ENCODE measurements around the gene SLIT3. TPM values are rescaled to one million over a fixed set of nuclear protein-coding genes. Genes with fewer than 3 reads are reported as not detected.

SLIT3 gene
- polyA plus RNA-seq, 6 donors from 2014 or later = not detected

GRCh38 chr5:168847511-168848073 lies 453.3 kb downstream of the SLIT3 start:
- no peak for DNase-seq
- H3K4me3 Mint-ChIP-seq = no peak overlapping the region

GRCh38 chr5:168844922-168845296 lies 456.0 kb downstream of the SLIT3 start:
- no peak for DNase-seq
- Mint-ChIP-seq H3K27ac (no peak overlapping the region), H3K9me3 (no peaks in the 10 kb centered on the region), H3K4me1 (no peaks in the 10 kb centered on the region), H3K4me3 (no peak overlapping the region), H3K36me3 (no peaks in the 10 kb centered on the region), H3K27me3 (peaks cover 9 to 23% (median 10%) of the 10 kb centered on the region in 3 donors)
- no peak for ATAC-seq (ENCODE audit: low read depth in 2 of 2)

More at GRCh38 chr5:168847511-168848073, 453.3 kb downstream of the SLIT3 start:
- Mint-ChIP-seq H3K4me1 (no peaks in the 10 kb centered on the region), H3K27ac (no peak overlapping the region), H3K27me3 (peaks cover 2 to 30% (median 9%) of the 10 kb centered on the region in 3 donors), H3K36me3 (no peaks in the 10 kb centered on the region), H3K9me3 (peaks cover 0 to 5% (median 0%) of the 10 kb centered on the region in 7 donors)
- ATAC-seq (ENCODE audit: low read depth in 2 of 2) = no peak

GRCh38 chr5:168844016-168844921 lies 456.7 kb downstream of the SLIT3 start:
- H3K9me3 Mint-ChIP-seq = no peaks in the 10 kb centered on the region
- ATAC-seq (ENCODE audit: low read depth in 2 of 2) = no peak
- no peak overlapping the region for H3K27ac Mint-ChIP-seq
- no peak overlapping the region for H3K4me3 Mint-ChIP-seq
- H3K27me3 Mint-ChIP-seq = peaks cover 9 to 23% (median 10%) of the 10 kb centered on the region in 3 donors
- H3K4me1 Mint-ChIP-seq = no peaks in the 10 kb centered on the region
- H3K36me3 Mint-ChIP-seq = no peaks in the 10 kb centered on the region
- DNase-seq = no peak

DNA sequence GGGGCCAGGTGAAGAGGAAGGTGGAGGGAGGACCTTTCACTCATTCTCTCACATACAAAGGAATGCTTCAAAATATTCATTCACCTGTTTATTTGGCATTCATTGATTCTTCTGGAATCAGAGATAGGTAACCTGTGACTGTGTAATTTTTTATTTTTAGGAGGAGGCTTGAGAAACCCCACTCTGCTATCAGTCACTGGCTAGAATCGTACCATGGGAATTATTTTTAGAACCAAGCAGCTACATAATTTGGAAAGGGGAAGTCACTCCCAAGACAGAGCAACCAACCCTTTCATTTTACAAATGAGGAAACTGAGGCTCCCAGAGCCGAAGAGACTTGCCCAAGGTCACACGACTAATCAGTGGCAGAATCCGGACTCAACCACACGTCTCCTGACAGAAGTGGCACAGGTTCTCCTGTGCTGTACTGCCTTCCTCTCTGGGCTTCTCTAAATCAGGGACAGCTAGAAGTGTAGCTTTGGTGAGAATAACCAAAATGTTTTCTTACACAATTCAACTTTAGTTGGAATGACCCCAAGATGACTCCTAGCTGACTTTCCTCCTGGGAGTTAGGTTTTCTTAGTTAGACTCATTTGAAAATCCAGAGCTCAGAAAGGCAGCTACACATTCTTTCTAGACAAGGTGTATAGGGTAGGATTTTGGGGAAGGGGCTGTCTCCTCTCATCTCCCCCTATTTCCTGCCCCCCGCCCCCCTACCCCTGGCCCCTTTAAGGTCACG lies 457.5 kb downstream of the SLIT3 start:
- H3K27ac Mint-ChIP-seq = no peak overlapping the region
- peaks cover 9 to 23% (median 10%) of the 10 kb centered on the region in 3 donors for H3K27me3 Mint-ChIP-seq
- no peak for ATAC-seq (ENCODE audit: low read depth in 2 of 2)
- no peak for DNase-seq
- H3K36me3 Mint-ChIP-seq = no peaks in the 10 kb centered on the region
- H3K9me3 Mint-ChIP-seq = peaks cover 0 to 2% (median 0%) of the 10 kb centered on the region in 7 donors
- no peaks in the 10 kb centered on the region for H3K4me1 Mint-ChIP-seq
- no peak overlapping the region for H3K4me3 Mint-ChIP-seq

GRCh38 chr5:168842571-168843205 lies 458.3 kb downstream of the SLIT3 start:
- no peaks in the 10 kb centered on the region for H3K36me3 Mint-ChIP-seq
- peaks cover 0 to 2% (median 0%) of the 10 kb centered on the region in 7 donors for H3K9me3 Mint-ChIP-seq
- no peak for DNase-seq
- H3K4me1 Mint-ChIP-seq = no peaks in the 10 kb centered on the region
- no peak overlapping the region for H3K4me3 Mint-ChIP-seq
- H3K27ac Mint-ChIP-seq = no peak overlapping the region
- no peak for ATAC-seq (ENCODE audit: low read depth in 2 of 2)
- H3K27me3 Mint-ChIP-seq = peaks cover 9 to 23% (median 10%) of the 10 kb centered on the region in 3 donors

DNA sequence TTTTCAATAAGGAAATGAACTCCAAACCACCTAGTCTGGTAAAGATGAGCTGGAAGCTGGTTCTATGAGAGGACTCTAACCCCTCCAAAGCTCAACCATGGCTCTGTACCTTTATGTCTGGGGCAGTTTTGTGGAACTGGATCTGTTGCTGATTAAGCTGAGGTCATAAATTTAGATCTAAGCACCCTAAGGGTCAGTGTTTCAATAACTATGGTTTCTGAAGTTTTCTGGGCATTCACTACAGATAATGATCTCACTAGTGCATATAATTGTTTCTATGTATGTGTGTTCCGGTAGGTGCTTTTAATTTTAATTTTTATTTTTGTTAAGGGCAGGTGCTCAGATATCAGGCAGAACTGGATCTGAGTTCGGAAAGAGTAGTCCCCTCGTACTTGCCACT lies 463.1 kb downstream of the SLIT3 start:
- Mint-ChIP-seq H3K27ac (no peak overlapping the region), H3K4me3 (no peak overlapping the region), H3K9me3 (peaks cover 0 to 2% (median 0%) of the 10 kb centered on the region in 7 donors), H3K27me3 (peaks cover 4 to 10% (median 9%) of the 10 kb centered on the region in 3 donors), H3K4me1 (no peaks in the 10 kb centered on the region), H3K36me3 (no peaks in the 10 kb centered on the region)
- DNase-seq (no peak), ATAC-seq (ENCODE audit: low read depth in 2 of 2) (no peak)

- no peak overlapping the region for H3K27ac Mint-ChIP-seq
These were observed 464.2 kb downstream of the SLIT3 start for GRCh38 chr5:168836603-168837231.

GRCh38 chr5:168833936-168834335 lies 467.0 kb downstream of the SLIT3 start:
- ATAC-seq (ENCODE audit: low read depth in 2 of 2) (no peak), DNase-seq (no peak)
- Mint-ChIP-seq H3K4me3 (no peak overlapping the region), H3K27ac (no peak overlapping the region), H3K4me1 (no peaks in the 10 kb centered on the region), H3K9me3 (peaks cover 0 to 2% (median 0%) of the 10 kb centered on the region in 7 donors), H3K36me3 (no peaks in the 10 kb centered on the region), H3K27me3 (peaks cover 0 to 6% (median 0%) of the 10 kb centered on the region in 3 donors)

More at GRCh38 chr5:168836603-168837231, 464.2 kb downstream of the SLIT3 start:
- no peak for ATAC-seq (ENCODE audit: low read depth in 2 of 2)
- no peak for DNase-seq
- Mint-ChIP-seq H3K27me3 (peaks cover 0 to 4% (median 0%) of the 10 kb centered on the region in 3 donors), H3K4me3 (no peak overlapping the region), H3K36me3 (no peaks in the 10 kb centered on the region), H3K4me1 (no peaks in the 10 kb centered on the region), H3K9me3 (peaks cover 0 to 2% (median 0%) of the 10 kb centered on the region in 7 donors)

GRCh38 chr5:168833383-168833782 lies 467.6 kb downstream of the SLIT3 start:
- peaks cover 0 to 6% (median 0%) of the 10 kb centered on the region in 3 donors for H3K27me3 Mint-ChIP-seq
- no peak overlapping the region for H3K4me3 Mint-ChIP-seq
- no peaks in the 10 kb centered on the region for H3K9me3 Mint-ChIP-seq
- H3K36me3 Mint-ChIP-seq = no peaks in the 10 kb centered on the region
- no peak for DNase-seq
- no peaks in the 10 kb centered on the region for H3K4me1 Mint-ChIP-seq
- ATAC-seq (ENCODE audit: low read depth in 2 of 2) = no peak
- no peak overlapping the region for H3K27ac Mint-ChIP-seq

DNA sequence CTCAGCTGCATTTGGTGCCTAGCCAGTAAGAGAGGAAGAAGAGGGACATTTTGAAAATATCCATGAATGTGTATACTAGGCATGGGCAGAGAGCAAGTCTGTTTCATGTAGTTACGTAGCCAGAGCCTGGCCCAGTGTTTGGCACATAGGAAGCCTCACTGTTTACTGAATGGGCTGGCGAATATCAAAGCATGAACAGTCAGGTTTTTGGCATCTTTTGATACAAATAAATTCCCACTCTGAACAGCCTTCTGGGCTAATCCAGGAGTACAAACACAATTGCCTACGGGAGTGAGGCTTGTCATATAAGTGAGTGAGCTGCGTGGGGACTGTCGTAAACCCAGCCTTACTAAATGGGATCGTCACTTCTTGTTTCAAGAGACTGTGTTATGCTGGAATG lies 468.6 kb downstream of the SLIT3 start:
- Mint-ChIP-seq H3K27me3 (peaks cover 0 to 6% (median 0%) of the 10 kb centered on the region in 3 donors), H3K36me3 (no peaks in the 10 kb centered on the region), H3K4me3 (no peak overlapping the region), H3K9me3 (no peaks in the 10 kb centered on the region), H3K4me1 (no peaks in the 10 kb centered on the region), H3K27ac (no peak overlapping the region)
- DNase-seq (no peak), ATAC-seq (ENCODE audit: low read depth in 2 of 2) (no peak)

GRCh38 chr5:168831383-168831782 lies 469.6 kb downstream of the SLIT3 start:
- H3K27me3 Mint-ChIP-seq = peaks cover 0 to 6% (median 0%) of the 10 kb centered on the region in 3 donors
- ATAC-seq (ENCODE audit: low read depth in 2 of 2) = no peak
- no peaks in the 10 kb centered on the region for H3K9me3 Mint-ChIP-seq
- H3K4me1 Mint-ChIP-seq = no peaks in the 10 kb centered on the region
- H3K27ac Mint-ChIP-seq = no peak overlapping the region
- no peaks in the 10 kb centered on the region for H3K36me3 Mint-ChIP-seq
- DNase-seq = no peak
- H3K4me3 Mint-ChIP-seq = no peak overlapping the region

DNA sequence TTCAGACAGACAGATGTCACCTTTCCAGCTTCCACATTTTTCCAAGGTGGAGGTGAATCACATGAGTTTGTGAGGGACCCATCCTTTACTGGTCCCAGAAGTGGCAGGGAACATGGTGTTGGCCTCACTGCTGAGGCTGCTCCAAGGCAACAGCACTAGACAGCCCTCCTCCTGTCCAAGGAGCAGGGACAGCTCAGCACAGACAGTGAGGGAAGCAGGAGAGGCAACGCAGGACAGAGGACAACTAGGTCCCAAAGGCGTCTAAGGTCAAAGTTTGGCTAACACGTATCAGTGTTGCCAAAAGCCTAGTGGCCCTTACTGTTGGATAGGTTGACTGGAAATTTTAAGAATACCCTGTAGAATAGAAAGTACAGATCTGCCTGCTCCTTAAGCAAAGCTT lies 470.1 kb downstream of the SLIT3 start:
- Mint-ChIP-seq H3K4me1 (no peaks in the 10 kb centered on the region), H3K36me3 (no peaks in the 10 kb centered on the region), H3K27ac (no peak overlapping the region), H3K4me3 (no peak overlapping the region), H3K27me3 (peaks cover 0 to 6% (median 0%) of the 10 kb centered on the region in 3 donors), H3K9me3 (no peaks in the 10 kb centered on the region)
- no peak for DNase-seq
- no peak for ATAC-seq (ENCODE audit: low read depth in 2 of 2)
